ENCODE measurements around the gene VOPP1.

Gene VOPP1

GRCh38 chr7:55438757-55439525 is 133.4 kb downstream of the VOPP1 start:
- DNase-seq (ENCODE audit: low read depth): no peak
- no peak overlapping the region for H3K4me3 ChIP-seq (ENCODE audit: low read depth, low read length)
- TF ChIP-seq CTCF (IDR thresholded peaks at IDR 0.05; ENCODE audit: insufficient read depth, low read depth, low read length, missing control alignments): no peak

GRCh38 chr7:55438085-55438756 is 134.1 kb downstream of the VOPP1 start:
- TF ChIP-seq CTCF (IDR thresholded peaks at IDR 0.05; ENCODE audit: insufficient read depth, low read depth, low read length, missing control alignments): no peak
- DNase-seq (ENCODE audit: low read depth): no peak
- H3K4me3 ChIP-seq (ENCODE audit: low read depth, low read length): no peak overlapping the region

- no peak overlapping the region for H3K4me3 ChIP-seq (ENCODE audit: low read depth, low read length)
- TF ChIP-seq CTCF (IDR thresholded peaks at IDR 0.05; ENCODE audit: insufficient read depth, low read depth, low read length, missing control alignments): no peak
- DNase-seq (ENCODE audit: low read depth): no peak
Observed at GRCh38 chr7:55437375-55437774, 134.9 kb downstream of the VOPP1 start.

- DNase-seq (ENCODE audit: low read depth): no peak
- no peak for TF ChIP-seq CTCF (IDR thresholded peaks at IDR 0.05; ENCODE audit: insufficient read depth, low read depth, low read length, missing control alignments)
- no peak overlapping the region for H3K4me3 ChIP-seq (ENCODE audit: low read depth, low read length)
Observed at GRCh38 chr7:55436457-55436856, 135.8 kb downstream of the VOPP1 start.

- DNase-seq (ENCODE audit: low read depth): no peak
- H3K4me3 ChIP-seq (ENCODE audit: low read depth, low read length): no peak overlapping the region
- no peak for TF ChIP-seq CTCF (IDR thresholded peaks at IDR 0.05; ENCODE audit: insufficient read depth, low read depth, low read length, missing control alignments)
Observed at GRCh38 chr7:55435466-55435865, 136.8 kb downstream of the VOPP1 start.

- TF ChIP-seq CTCF (IDR thresholded peaks at IDR 0.05; ENCODE audit: insufficient read depth, low read depth, low read length, missing control alignments): peak; percentile 44
- peak; percentile 65 for DNase-seq (ENCODE audit: low read depth)
- H3K4me3 ChIP-seq (ENCODE audit: low read depth, low read length): no peak overlapping the region
Observed at GRCh38 chr7:55432939-55433784, 139.1 kb downstream of the VOPP1 start.
